Fibroblast of mammary gland (primary cell): ENCODE measurements around the gene RSBN1L.

Experiments used
- DNase-seq: peaks from one replicate; pipeline ENCODE4 v3.0.0-alpha.2; 2010; ENCODE audit warnings: low read depth
- H3K4me3 ChIP-seq: 2 replicates; pipeline ENCODE4 v1.5.1; 2011; ENCODE audit warnings: low read depth, mild to moderate bottlenecking, low read length, moderate library complexity; ENCODE audit not compliant: control insufficient read depth
- CTCF ChIP-seq: conservative IDR thresholded peaks from 2 replicates; pipeline ENCODE4 v1.5.1; 2011; ENCODE audit warnings: low read depth, low read length, inconsistent platforms; ENCODE audit not compliant: control insufficient read depth, insufficient read depth

Gene RSBN1L

GRCh38 chr7:77665161-77665560, 31.1 kb upstream of the RSBN1L start:
- DNase-seq: no peak
- TF ChIP-seq CTCF: no peak

GRCh38 chr7:77667459-77668086, 28.7 kb upstream of the RSBN1L start:
- DNase-seq: peak; percentile 52
- H3K4me3 ChIP-seq: no peak overlapping the region
- no peak for TF ChIP-seq CTCF

More at GRCh38 chr7:77665161-77665560, 31.1 kb upstream of the RSBN1L start:
- no peak overlapping the region for H3K4me3 ChIP-seq

GRCh38 chr7:77674878-77675277, 21.4 kb upstream of the RSBN1L start:
- DNase-seq: peak; percentile 65
- TF ChIP-seq CTCF: no peak
- H3K4me3 ChIP-seq: no peak overlapping the region

- no peak for DNase-seq
- no peak overlapping the region for H3K4me3 ChIP-seq
- TF ChIP-seq CTCF: no peak
Measured at GRCh38 chr7:77679608-77680007, 16.7 kb upstream of the RSBN1L start.

GRCh38 chr7:77680266-77680665, 16.0 kb upstream of the RSBN1L start:
- H3K4me3 ChIP-seq: no peak overlapping the region
- DNase-seq: no peak
- TF ChIP-seq CTCF: no peak

GRCh38 chr7:77684030-77684429, 12.2 kb upstream of the RSBN1L start:
- TF ChIP-seq CTCF: no peak
- DNase-seq: peak; percentile 87
- H3K4me3 ChIP-seq: no peak overlapping the region

- no peak for TF ChIP-seq CTCF
- peak; percentile 55 for DNase-seq
- H3K4me3 ChIP-seq: no peak overlapping the region
Measured at GRCh38 chr7:77685233-77685632, 11.0 kb upstream of the RSBN1L start.
